Neural cell (in vitro differentiated cells): ENCODE measurements around the gene VAV2.

Experiments used
- CTCF ChIP-seq: fragments of 450-650 bp; IDR thresholded peaks from 2 replicates; pipeline ENCODE4 v1.5.1; 2014; ENCODE audit warnings: antibody characterized with exemption, mild to moderate bottlenecking, moderate library complexity; ENCODE audit not compliant: poor library complexity, severe bottlenecking
- EZH2 ChIP-seq: fragments of 200-600, 300-800 bp; shearing (Covaris generic), sonication (generic); IDR thresholded peaks from 2 replicates; pipeline ENCODE4 v1.6.1; 2014; ENCODE audit warnings: antibody characterized with exemption, low read length, borderline replicate concordance, mild to moderate bottlenecking; ENCODE audit not compliant: insufficient read depth, poor library complexity, severe bottlenecking
- MXI1 ChIP-seq: fragments of 450-650 bp; conservative IDR thresholded peaks from 2 replicates; pipeline ENCODE4 v1.6.1; 2014; ENCODE audit warnings: antibody characterized with exemption, mild to moderate bottlenecking; ENCODE audit not compliant: poor library complexity, severe bottlenecking
- POLR2AphosphoS5 ChIP-seq: IDR thresholded peaks from 2 replicates; pipeline ENCODE4 v1.6.1; 2012
- RAD21 ChIP-seq: fragments of 450-650 bp; conservative IDR thresholded peaks from 2 replicates; pipeline ENCODE4 v1.6.1; 2014; ENCODE audit warnings: antibody characterized with exemption, mild to moderate bottlenecking, moderate library complexity
- REST ChIP-seq: IDR thresholded peaks from 2 replicates; pipeline ENCODE4 v1.6.1; 2012; ENCODE audit warnings: borderline replicate concordance
- TAF1 ChIP-seq: IDR thresholded peaks from 2 replicates; pipeline ENCODE4 v1.6.1; 2012; ENCODE audit warnings: low read depth

- TF ChIP-seq EZH2: no peak
- no peak for TF ChIP-seq CTCF
- no peak for TF ChIP-seq MXI1
- no peak for TF ChIP-seq POLR2AphosphoS5
- no peak for TF ChIP-seq TAF1
- TF ChIP-seq REST: no peak
- no peak for TF ChIP-seq RAD21
These were observed 65.1 kb downstream of the VAV2 start for GRCh38 chr9:133927041-133927440.
